HG02571 (cell line): Measurements from ENCODE around the gene STAG1.
"Not testable (repeated sequence)": the region's sequence is repeated elsewhere in the genome, so short reads cannot be mapped to it uniquely, and the experiment has no call there.

Experiments used
- ATAC-seq: cut with Tn5 transposase; IDR thresholded peaks from one replicate; pipeline ENCODE4 v1.9.1; 2021; ENCODE audit warnings: mild to moderate bottlenecking, moderate library complexity; ENCODE audit not compliant: unreplicated experiment

Gene STAG1

GRCh38 chr3:136708333-136708985 is 43.7 kb downstream of the STAG1 start:
- ATAC-seq = no peak

DNA sequence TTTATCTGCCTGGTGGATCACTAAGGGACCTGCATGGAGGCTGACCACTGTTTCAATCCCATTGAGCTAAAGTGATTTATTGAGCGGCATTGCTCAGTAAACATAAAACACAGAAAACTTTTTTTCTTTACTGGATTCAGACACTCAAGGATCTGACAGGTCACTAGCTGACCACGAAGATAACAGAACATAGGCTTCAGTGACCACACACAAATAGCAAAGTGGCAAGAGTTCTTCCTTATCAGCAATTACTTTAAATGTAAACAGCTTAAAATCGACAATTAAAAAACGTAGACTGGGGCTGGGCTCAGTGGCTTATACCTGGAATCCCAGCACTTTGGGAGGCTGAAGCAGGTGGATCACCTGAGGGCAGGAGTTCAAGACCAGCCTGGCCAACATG is 48.7 kb downstream of the STAG1 start:
- no peak for ATAC-seq

GRCh38 chr3:136699271-136699828 is 52.8 kb downstream of the STAG1 start:
- ATAC-seq = no peak

DNA sequence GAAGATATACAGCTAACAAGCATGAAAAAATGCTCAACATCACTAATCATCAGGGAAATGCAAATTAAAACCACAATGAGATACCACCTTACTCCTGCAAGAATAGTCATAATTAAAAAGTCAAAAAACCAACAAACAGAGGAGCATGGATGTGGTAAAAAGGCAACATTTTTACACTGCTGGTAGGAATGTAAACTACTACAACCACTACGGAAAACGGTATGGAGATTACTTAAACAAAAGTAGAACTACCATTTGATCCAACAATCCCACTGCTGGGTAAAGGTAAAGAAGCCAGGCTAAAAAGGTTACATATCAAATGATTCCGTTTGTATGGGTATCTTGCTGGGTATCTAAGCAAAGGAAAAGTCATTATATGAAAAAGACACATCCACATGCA is 53.8 kb downstream of the STAG1 start:
- ATAC-seq = no peak

DNA sequence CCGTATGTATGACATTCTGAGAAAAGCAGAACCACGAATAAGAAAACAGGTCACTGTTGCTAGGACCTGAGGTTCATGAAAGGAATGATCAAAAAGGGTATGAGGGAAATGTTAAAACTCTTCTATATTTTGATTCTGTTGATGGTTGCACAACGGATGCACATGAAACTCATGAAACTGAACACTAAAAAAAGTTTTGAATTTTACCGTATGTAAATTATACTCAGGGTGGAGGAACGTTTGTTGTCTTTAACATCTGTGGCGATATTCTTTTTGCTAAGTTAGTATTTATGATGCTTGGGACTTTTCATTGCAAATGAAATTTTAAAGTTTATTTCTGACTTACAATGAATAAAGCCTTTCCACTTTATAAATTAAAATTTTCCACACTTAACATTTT is 55.4 kb downstream of the STAG1 start:
- ATAC-seq = no peak

DNA sequence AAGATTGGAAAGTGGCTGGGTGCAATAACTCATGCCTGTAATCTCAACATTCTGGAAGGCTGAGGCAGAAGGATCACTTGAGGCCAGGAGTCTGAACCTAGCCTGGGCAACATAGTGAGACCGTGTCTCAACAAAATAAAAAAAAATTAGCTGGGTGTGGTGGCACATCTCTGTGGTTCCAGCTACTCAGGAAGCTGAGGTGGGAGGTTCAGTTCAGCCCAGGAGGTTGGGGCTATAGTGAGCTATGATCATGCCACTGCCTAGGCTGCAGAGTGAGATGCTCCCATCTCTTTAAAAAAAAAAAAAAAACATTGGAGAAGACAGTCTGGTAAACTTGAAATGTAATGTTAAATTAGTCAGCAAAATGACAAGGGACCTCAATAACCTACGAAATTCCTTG is 57.9 kb downstream of the STAG1 start:
- no peak for ATAC-seq

GRCh38 chr3:136690599-136690998 is 61.6 kb downstream of the STAG1 start:
- ATAC-seq = no peak

- ATAC-seq = no peak
These were observed 66.3 kb downstream of the STAG1 start for GRCh38 chr3:136685882-136686281.

- no peak for ATAC-seq
These were observed 69.4 kb downstream of the STAG1 start for GRCh38 chr3:136682740-136683312.

DNA sequence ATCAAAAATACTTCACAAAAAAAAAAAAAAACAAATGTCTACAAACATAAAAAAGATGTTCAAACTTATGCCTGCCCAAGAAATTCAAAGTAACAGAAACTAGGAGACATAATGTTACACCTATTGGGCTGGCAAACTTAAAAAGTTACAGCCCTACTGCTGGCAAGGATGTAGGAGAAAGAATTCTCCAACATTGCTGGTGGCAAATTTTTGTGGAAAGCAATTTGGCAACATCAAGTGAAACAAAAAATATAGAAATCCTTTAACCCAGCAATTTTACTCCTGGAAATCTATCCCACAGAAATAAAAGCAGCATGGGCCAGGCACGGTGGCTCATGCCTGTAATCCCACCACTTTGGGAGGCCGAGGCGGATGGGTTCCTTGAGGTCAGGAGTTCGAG is 73.2 kb downstream of the STAG1 start:
- no peak for ATAC-seq

GRCh38 chr3:136676009-136676408 is 76.2 kb downstream of the STAG1 start:
- no peak for ATAC-seq

DNA sequence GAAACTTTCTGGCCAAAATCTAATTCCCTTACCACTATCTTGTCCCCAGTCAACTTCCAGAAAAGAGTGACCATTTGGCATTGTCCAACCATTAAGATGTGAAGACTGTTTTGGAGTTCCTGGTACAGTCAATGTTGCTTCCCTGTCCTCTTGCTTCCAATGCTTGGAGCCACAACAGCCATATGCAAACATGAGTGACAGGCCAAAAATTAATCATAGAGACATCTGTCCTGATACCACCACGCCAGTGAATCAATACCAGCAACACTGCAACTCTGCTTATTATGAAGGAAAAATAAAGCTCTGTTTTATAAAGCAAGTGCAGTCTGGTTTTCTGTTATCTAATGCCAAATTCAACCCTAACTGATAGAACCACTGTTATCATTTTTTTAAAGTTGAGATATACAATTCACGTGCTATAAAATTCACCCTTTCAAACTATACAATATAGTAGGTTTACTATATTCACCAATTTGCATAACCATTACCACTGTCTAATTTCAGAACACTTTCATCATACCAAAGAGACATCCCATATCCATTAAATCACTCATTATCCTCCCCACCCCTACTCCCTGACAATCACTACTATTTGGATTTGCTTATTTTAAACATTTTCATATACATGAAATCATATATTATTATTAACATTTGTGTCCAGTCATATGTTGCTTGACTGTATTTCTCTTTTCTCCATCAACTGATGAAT is 76.9 kb downstream of the STAG1 start:
- ATAC-seq = no peak

DNA sequence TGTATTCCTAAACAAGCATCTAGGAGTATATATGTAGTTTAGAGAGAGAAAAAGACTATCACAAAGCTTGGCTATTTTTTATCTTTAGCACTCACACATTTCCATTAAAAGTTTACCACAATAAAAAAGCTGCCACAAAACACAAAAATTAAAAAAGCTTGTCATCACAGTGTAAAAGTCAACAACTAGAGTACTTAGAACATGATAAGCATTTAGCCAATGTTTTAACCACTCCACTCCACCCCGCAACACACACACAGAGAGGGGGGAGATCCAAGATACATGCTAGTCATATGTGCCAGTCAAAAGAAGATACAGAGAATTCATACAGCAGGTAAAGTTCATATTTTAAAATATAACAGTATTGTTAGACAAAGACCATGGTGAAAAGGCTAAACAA is 79.7 kb downstream of the STAG1 start:
- ATAC-seq = no peak

DNA sequence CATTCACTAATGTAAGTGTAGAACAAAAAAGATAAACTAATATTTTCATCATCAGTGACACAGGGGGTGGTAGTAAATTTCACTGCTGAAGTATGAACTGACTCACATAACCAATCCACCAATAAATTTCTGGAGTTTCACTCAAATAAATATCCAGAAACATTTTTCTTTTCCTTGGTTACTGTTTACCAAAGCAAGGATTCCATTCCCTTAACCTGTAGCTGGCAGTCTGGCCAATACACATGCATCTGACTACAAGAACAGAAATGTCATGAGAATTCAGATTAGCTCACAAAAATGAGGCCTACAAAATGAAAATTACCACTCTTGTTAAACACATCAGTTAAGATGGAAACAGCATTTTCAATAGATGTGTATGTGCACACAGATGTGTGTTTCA is 80.3 kb downstream of the STAG1 start:
- ATAC-seq = no peak

GRCh38 chr3:136670166-136670565 is 82.0 kb downstream of the STAG1 start:
- no peak for ATAC-seq

- no peak for ATAC-seq
These were observed 85.1 kb downstream of the STAG1 start for GRCh38 chr3:136667081-136667480.

GRCh38 chr3:136666301-136666700 is 85.9 kb downstream of the STAG1 start:
- ATAC-seq = not testable (repeated sequence)

DNA sequence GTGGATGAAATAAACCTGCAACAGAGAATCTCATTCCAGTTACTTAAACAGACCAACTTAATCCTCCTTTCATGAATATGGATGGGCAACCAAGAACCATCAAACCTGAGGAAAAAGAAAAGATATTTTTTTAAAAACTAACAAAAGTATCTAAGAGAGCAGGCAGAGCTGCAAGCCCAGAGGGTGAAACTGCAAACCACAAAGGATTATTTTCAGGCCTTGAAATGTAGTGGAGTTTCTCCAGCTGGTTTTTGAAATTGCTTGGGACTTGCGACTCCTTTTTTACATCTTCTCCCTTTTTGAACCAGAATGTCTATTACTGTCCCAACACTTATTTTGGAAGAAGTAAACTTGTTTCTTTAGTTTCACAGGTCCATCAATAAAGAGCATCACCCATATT is 87.4 kb downstream of the STAG1 start:
- ATAC-seq = no peak

DNA sequence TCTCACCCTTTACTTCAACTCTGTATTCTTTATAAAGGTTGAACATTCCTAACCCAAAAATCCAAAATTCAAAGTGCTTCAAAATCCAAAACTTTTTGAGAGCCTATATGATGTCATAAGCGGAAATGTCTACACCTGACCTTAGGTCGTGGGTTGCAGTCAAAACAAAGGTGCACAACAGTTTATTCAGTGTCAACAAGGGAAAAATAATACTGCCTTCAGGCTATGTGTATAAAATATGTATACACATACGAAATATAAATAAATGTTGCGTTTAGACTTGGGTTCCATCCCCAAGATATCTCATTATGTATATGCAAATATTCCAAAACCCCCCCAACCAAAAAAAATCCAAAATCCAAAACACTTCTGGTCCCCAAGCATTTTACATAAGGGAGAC is 90.9 kb downstream of the STAG1 start:
- no peak for ATAC-seq

- ATAC-seq = no peak
These were observed 93.1 kb downstream of the STAG1 start for GRCh38 chr3:136658946-136659682.

GRCh38 chr3:136657526-136657925 is 94.7 kb downstream of the STAG1 start:
- no peak for ATAC-seq
